Measurements from ENCODE around the gene CHST6. TPM values are rescaled to one million over a fixed set of nuclear protein-coding genes. Genes with fewer than 3 reads are reported as not detected.

The CHST6 gene
- total RNA-seq, 4 donors from 2014 or later = 0.06 to 0.36 (median 0.09) TPM; not detected in 1

GRCh38 chr16:75488322-75488721 is 6.9 kb downstream of the CHST6 start:
- DNase-seq (ENCODE audit: low spot score) = no peak
- TF ChIP-seq CTCF (IDR thresholded peaks at IDR 0.05) = no peak
- ATAC-seq (ENCODE audit: low FRiP score) = no peak

GRCh38 chr16:75486676-75487313 is 8.4 kb downstream of the CHST6 start:
- no peak for TF ChIP-seq CTCF (IDR thresholded peaks at IDR 0.05)

GRCh38 chr16:75486014-75486675 is 9.1 kb downstream of the CHST6 start:
- DNase-seq (ENCODE audit: low spot score) (no peak), ATAC-seq (ENCODE audit: low FRiP score) (no peak)
- no peak for TF ChIP-seq CTCF (IDR thresholded peaks at IDR 0.05)

More at GRCh38 chr16:75486676-75487313, 8.4 kb downstream of the CHST6 start:
- no peak for DNase-seq (ENCODE audit: low spot score)
- ATAC-seq (ENCODE audit: low FRiP score) = no peak

GRCh38 chr16:75485230-75486013 is 9.8 kb downstream of the CHST6 start:
- DNase-seq (ENCODE audit: low spot score) (no peak), ATAC-seq (ENCODE audit: low FRiP score) (no peak)
- TF ChIP-seq CTCF (IDR thresholded peaks at IDR 0.05) = no peak

GRCh38 chr16:75483222-75483621 is 12.0 kb downstream of the CHST6 start:
- ATAC-seq (ENCODE audit: low FRiP score) (peak; percentile 79), DNase-seq (ENCODE audit: low spot score) (no peak)
- no peak for TF ChIP-seq CTCF (IDR thresholded peaks at IDR 0.05)

- ATAC-seq (ENCODE audit: low FRiP score) = no peak
- DNase-seq (ENCODE audit: low spot score) = no peak
- no peak for TF ChIP-seq CTCF (IDR thresholded peaks at IDR 0.05)
These were observed 12.6 kb downstream of the CHST6 start for GRCh38 chr16:75482434-75483205.
